ENCODE data around the gene L3MBTL1. TPM values are rescaled to one million over a fixed set of nuclear protein-coding genes. Genes with fewer than 3 reads are reported as not detected.

The L3MBTL1 gene
- polyA plus RNA-seq, 3 donors: 11.5 to 12.6 (median 11.6) TPM

- no peak for DNase-seq (ENCODE audit: low read depth in 3 of 3, low spot score in 2 of 3)
These were observed 46.9 kb downstream of the L3MBTL1 start for GRCh38 chr20:43554369-43554768.

GRCh38 chr20:43558412-43559146 is 51.1 kb downstream of the L3MBTL1 start, which contains the start of gene SGK2:
Gene SGK2 (plus strand): TSS chr20:43559027. CDS start chr20:43566496, 7,469 bp downstream.
- DNase-seq (ENCODE audit: low read depth in 3 of 3, low spot score in 2 of 3): peak; percentile 47 to 74 (median 64)

- no peak for DNase-seq (ENCODE audit: low read depth in 3 of 3, low spot score in 2 of 3)
These were observed 51.9 kb downstream of the L3MBTL1 start for GRCh38 chr20:43559147-43559987.

GRCh38 chr20:43560974-43561373 is 53.5 kb downstream of the L3MBTL1 start:
- no peak for DNase-seq (ENCODE audit: low read depth in 3 of 3, low spot score in 2 of 3)

GRCh38 chr20:43563429-43563828 is 55.9 kb downstream of the L3MBTL1 start:
- DNase-seq (ENCODE audit: low read depth in 3 of 3, low spot score in 2 of 3): no peak

GRCh38 chr20:43563991-43564390 is 56.5 kb downstream of the L3MBTL1 start:
- DNase-seq (ENCODE audit: low read depth in 3 of 3, low spot score in 2 of 3): no peak

- DNase-seq (ENCODE audit: low read depth in 3 of 3, low spot score in 2 of 3): no peak
These were observed 57.0 kb downstream of the L3MBTL1 start for GRCh38 chr20:43564455-43564854.

- no peak for DNase-seq (ENCODE audit: low read depth in 3 of 3, low spot score in 2 of 3)
These were observed 57.7 kb downstream of the L3MBTL1 start for GRCh38 chr20:43564993-43565757.

GRCh38 chr20:43565758-43566104 is 58.2 kb downstream of the L3MBTL1 start:
- DNase-seq (ENCODE audit: low read depth in 3 of 3, low spot score in 2 of 3): no peak

GRCh38 chr20:43567477-43567876 is 60.0 kb downstream of the L3MBTL1 start:
- DNase-seq (ENCODE audit: low read depth in 3 of 3, low spot score in 2 of 3): no peak

- DNase-seq (ENCODE audit: low read depth in 3 of 3, low spot score in 2 of 3): no peak
These were observed 61.2 kb downstream of the L3MBTL1 start for GRCh38 chr20:43568706-43569105.

- DNase-seq (ENCODE audit: low read depth in 3 of 3, low spot score in 2 of 3): no peak
These were observed 61.8 kb downstream of the L3MBTL1 start for GRCh38 chr20:43569282-43569681.

GRCh38 chr20:43570496-43570895 is 63.0 kb downstream of the L3MBTL1 start:
- DNase-seq (ENCODE audit: low read depth in 3 of 3, low spot score in 2 of 3): no peak

- DNase-seq (ENCODE audit: low read depth in 3 of 3, low spot score in 2 of 3): no peak
These were observed 63.8 kb downstream of the L3MBTL1 start for GRCh38 chr20:43571310-43571709.

GRCh38 chr20:43571771-43572170 is 64.3 kb downstream of the L3MBTL1 start:
- DNase-seq (ENCODE audit: low read depth in 3 of 3, low spot score in 2 of 3): no peak

- no peak for DNase-seq (ENCODE audit: low read depth in 3 of 3, low spot score in 2 of 3)
These were observed 65.4 kb downstream of the L3MBTL1 start for GRCh38 chr20:43572891-43573290.

- no peak for DNase-seq (ENCODE audit: low read depth in 3 of 3, low spot score in 2 of 3)
These were observed 68.6 kb downstream of the L3MBTL1 start for GRCh38 chr20:43576108-43576507.

GRCh38 chr20:43579861-43580793 is 72.6 kb downstream of the L3MBTL1 start:
- no peak for DNase-seq (ENCODE audit: low read depth in 3 of 3, low spot score in 2 of 3)

GRCh38 chr20:43583133-43583864 is 75.8 kb downstream of the L3MBTL1 start:
- no peak for DNase-seq (ENCODE audit: low read depth in 3 of 3, low spot score in 2 of 3)
